HG02884 (cell line): ENCODE measurements around the gene TESK2.

ENCODE experiments used
- ATAC-seq: cut with Tn5 transposase; IDR thresholded peaks from one replicate; pipeline ENCODE4 v1.9.1; 2021; ENCODE audit warnings: mild to moderate bottlenecking, moderate library complexity; ENCODE audit not compliant: unreplicated experiment

Gene TESK2

GRCh38 chr1:45306319-45306718 is 184.6 kb downstream of the TESK2 start:
- ATAC-seq: no peak

DNA sequence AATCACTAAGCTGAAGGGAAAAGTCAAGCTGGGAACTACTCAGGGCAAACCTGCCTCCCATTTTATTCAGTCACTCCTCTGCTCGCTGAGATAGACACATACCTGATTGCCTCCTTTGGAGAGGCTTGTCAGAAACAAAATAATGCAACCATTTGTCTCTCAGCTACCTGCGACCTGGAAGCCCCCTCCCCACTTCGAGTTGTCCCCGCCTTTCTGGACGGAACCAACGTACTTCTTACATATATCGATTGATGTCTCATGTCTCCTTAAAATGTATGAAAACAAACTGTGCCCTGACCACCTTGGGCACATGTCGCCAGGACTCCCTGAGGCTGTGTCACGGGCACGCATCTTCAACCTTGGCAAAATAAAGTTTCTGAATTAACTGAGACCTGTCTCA is 185.7 kb downstream of the TESK2 start:
- no peak for ATAC-seq

GRCh38 chr1:45304311-45305081 is 186.5 kb downstream of the TESK2 start:
- no peak for ATAC-seq

DNA sequence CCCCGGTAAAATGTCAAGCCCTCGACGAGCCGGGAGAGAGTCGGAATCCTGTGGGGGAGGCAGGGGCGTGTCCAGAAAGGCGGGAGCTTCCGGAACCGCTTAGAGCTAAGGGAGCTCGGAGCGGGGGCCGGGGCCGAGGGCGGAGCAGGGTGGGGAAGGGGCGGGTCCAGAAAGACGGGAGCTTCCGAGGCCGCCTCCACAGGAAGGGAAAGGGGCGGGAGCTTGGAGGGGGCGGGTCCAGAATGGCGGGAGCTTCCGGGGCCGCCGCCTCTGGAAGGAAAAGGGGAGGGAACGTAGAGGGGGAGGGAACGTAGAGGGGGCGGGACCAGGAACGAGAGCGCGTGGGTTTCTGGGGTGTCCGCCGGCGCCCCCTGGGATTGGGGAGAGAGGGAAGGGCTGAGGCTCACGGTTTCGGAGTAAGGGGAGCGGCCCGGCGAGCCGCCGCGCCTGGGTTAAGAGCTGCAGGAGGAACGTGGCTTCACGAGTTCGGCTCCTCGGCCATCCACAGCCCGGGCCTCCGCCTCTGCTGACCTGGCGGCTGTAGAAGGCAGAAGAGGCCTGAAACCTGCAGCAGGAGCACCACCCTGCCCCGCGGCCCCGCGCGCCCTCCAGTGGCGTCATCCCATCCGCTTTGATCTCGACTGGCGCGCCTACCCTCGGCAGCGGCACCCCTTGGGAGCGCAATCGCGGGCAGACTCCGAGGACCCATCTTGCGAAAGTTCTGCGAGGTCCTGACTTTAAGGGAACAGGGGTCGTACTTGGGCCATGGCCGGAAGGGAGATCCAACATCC is 187.2 kb downstream of the TESK2 start:
- ATAC-seq: peak; percentile 53

DNA sequence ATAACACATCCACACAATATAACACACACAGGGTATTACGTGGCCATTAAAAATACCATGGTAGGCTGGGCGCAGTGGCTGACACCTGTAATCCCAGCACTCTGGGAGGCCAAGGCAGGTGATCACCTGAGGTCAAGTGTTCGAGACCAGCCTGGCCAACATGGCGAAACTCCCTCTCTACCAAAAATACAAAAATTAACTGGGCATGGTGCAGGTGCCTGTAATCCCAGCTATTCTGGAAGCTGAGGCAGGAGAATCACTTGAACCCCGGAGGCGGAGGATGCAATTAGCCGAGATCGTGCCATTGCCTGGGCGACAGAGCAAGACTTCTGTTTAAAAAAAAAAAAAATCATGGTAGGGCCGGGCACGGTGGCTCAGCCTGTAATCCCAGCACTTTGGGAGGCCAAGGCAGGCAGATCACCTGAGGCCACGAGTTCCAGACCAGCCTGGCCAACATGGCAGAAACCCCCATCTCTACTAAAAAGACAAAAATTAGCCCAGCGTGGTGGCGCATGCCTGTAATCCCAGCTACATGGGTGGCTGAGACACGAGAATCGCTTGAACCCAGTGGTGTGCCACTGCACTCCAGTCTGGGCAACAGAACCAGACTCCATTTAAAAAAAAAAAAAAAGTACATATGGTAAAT is 188.3 kb downstream of the TESK2 start:
- no peak for ATAC-seq

DNA sequence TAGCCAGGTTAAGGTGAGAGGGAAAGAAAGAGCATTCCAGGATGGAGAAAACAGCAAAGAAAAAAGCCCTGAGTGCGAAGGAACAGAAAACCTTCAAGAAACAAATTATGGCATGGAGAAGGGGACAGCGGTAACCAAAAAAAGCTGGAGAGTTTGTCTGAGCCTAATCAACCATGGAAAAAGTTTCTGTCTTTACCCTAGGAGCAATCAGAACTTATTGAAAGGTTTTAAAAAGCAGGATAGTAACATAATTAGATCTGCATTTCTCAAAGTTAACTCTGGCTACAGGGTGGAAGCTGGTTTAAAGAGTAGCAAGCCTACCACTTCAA is 190.3 kb downstream of the TESK2 start:
- ATAC-seq: no peak

DNA sequence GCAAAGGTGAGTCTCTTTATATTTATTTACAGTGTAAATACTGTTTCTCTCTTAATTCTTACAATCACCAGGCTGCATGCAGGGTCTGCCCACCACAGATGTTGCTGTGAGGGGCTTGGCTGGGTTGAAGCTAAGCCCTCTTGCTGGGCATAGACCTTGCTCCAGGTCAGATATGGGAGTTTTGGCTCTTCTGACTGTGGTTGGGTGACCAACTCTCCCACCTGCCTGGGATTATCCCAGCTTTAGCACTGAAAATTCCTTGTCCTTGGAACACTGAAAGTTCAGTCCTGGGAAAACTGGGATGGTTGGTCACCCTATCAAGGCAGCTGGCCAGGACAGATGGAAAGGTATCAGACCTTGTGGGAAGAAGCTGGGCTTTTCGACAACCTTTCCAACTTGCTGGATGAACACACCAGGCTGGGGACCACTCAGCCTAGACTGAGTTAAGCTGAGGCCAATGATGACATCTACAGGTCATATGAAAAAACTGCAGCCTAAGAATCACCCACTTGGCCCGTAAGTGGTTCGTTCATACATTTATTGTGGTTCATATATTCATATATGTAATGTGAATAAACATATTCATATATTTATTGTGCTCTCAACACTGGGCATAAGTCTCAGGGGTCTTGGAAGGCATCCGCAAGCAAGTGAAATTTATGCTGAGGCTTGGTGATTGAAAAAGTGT is 190.8 kb downstream of the TESK2 start:
- no peak for ATAC-seq

DNA sequence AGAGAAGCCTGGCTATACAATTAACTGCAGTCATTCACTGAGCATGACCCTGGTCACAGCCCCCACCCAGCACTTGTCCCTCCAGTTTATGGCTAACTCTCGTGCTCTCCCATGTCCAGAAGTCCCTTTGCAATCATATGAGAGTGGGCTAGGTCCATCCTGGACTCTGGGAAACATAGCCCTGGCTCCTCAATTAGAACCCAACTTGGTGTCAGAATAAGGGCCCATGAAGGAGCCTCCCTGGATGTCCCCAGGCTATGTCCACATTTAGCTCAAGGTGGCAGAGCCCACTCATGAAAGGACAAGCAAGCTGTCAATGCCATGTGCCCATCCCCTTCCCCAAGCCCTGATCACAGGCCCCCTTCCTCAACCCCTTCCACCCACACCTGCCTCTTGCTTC is 191.7 kb downstream of the TESK2 start:
- no peak for ATAC-seq

GRCh38 chr1:45297666-45298356 is 193.2 kb downstream of the TESK2 start:
- no peak for ATAC-seq
